Omental fat pad (tissue), 4 donors: Measurements from ENCODE around the gene DNM2. TPM values are rescaled to one million over a fixed set of nuclear protein-coding genes. Genes with fewer than 3 reads are reported as not detected.
"Not testable (repeated sequence)": the region's sequence is repeated elsewhere in the genome, so short reads cannot be mapped to it uniquely, and the experiment has no call there.

Experiments
- ATAC-seq: fragments of 150-250 bp; one replicate; pipeline ENCODE4 v1.9.1; 2016; ENCODE audit warnings: mild to moderate bottlenecking, moderate library complexity; ENCODE audit not compliant: low FRiP score
- DNase-seq: peaks from one replicate; pipeline ENCODE4 v3.0.0-alpha.2; 2019; ENCODE audit warnings: low spot score
- CTCF ChIP-seq, 3 donors: fragments of 450-650 bp; IDR thresholded peaks; one replicate each; pipeline ENCODE4 v1.5.1; 2016 to 2017; ENCODE audit warnings: antibody characterized with exemption in 3 of 3, mild to moderate bottlenecking in 3 of 3, moderate library complexity in 2 of 3
- small RNA-seq: library from RNA; depleted of rRNA; stranded (forward); fragments of <200 nt; gene quantifications from one replicate; pipeline ENCODE3, GENCODE V24; 2016
- total RNA-seq, 4 donors: library from RNA; depleted of rRNA; stranded (reverse); fragments of >200 nt; gene quantifications; one replicate each; pipeline ENCODE4 v1.1.0, GENCODE V29; 2016

DNM2 gene
- total RNA-seq, 4 donors from 2014 or later = 76.5 to 135 (median 99.9) TPM

GRCh38 chr19:10876459-10877240, 158.8 kb downstream of the DNM2 start:
- TF ChIP-seq CTCF (IDR thresholded peaks at IDR 0.05) = no peak
- ATAC-seq (no peak), DNase-seq (no peak)

GRCh38 chr19:10877608-10878007, 159.7 kb downstream of the DNM2 start:
- ATAC-seq, DNase-seq: not testable (repeated sequence)

GRCh38 chr19:10878253-10878652, 160.4 kb downstream of the DNM2 start:
- no peak for TF ChIP-seq CTCF (IDR thresholded peaks at IDR 0.05)
- no peak for ATAC-seq
- DNase-seq = no peak

Small RNAs within 50 kb of the gene (small RNA-seq; reads per million reads assigned to genes)
- gene MIR199A1 (not detected), gene MIR4748 (not detected), gene MIR638 (not detected), gene MIR6793 (not detected)

Other genes with a start within 250 kb of the DNM2 start
- 10 to 100 TPM; 53.2 to 65.6 (median 59.3) TPM for gene KEAP1, start 214.7 kb upstream of the DNM2 start, total RNA-seq
- under 1 TPM; 0.47 to 0.72 (median 0.56) TPM for gene S1PR5, start 200.6 kb upstream of the DNM2 start, total RNA-seq
- gene ATG4D, start 174.2 kb upstream of the DNM2 start, total RNA-seq = 10 to 100 TPM; 12.9 to 16.6 (median 15.4) TPM
- gene KRI1, start 152.1 kb upstream of the DNM2 start, total RNA-seq = 10 to 100 TPM in 3 of 4 donors, 1 to 10 TPM in 1; 9.1 to 36.3 (median 16.3) TPM
- gene CDKN2D, start 149.1 kb upstream of the DNM2 start, total RNA-seq = 10 to 100 TPM in 1 of 4 donors, 1 to 10 TPM in 3; 2.9 to 21.4 (median 7.5) TPM
- gene AP1M2, start 130.8 kb upstream of the DNM2 start, total RNA-seq = 1 to 10 TPM in 3 of 4 donors, not detected in 1; 1.8 to 8.2 (median 2.4) TPM
- 100 to 1,000 TPM in 2 of 4 donors, 10 to 100 TPM in 2; 49.3 to 114 (median 85.0) TPM for gene SLC44A2, start 92.5 kb upstream of the DNM2 start, total RNA-seq
- 100 to 1,000 TPM; 101 to 237 (median 120) TPM for gene ILF3, start 63.7 kb upstream of the DNM2 start, total RNA-seq
- gene QTRT1, start 16.6 kb upstream of the DNM2 start, total RNA-seq = 10 to 100 TPM; 25.0 to 40.2 (median 28.9) TPM
- 10 to 100 TPM; 30.1 to 35.7 (median 32.4) TPM for gene TMED1, start 118.1 kb downstream of the DNM2 start, total RNA-seq
- gene C19orf38, start 130.3 kb downstream of the DNM2 start, total RNA-seq = 1 to 10 TPM; 1.0 to 7.9 (median 4.9) TPM
- 10 to 100 TPM; 11.8 to 20.5 (median 16.5) TPM for gene CARM1, start 153.5 kb downstream of the DNM2 start, total RNA-seq
- 10 to 100 TPM; 31.0 to 52.4 (median 39.1) TPM for gene YIPF2, start 210.6 kb downstream of the DNM2 start, total RNA-seq
- gene TIMM29, start 210.7 kb downstream of the DNM2 start, total RNA-seq = 10 to 100 TPM; 14.7 to 22.1 (median 20.3) TPM
- gene SMARCA4, start 243.0 kb downstream of the DNM2 start, total RNA-seq = 10 to 100 TPM; 42.4 to 89.9 (median 57.8) TPM